ENCODE results near the gene C1RL. TPM values are rescaled to one million over a fixed set of nuclear protein-coding genes. Genes with fewer than 3 reads are reported as not detected.

The C1RL gene
- total and polyA plus RNA-seq, 8 donors = 18.6 to 121 (median 42.8) TPM

DNA sequence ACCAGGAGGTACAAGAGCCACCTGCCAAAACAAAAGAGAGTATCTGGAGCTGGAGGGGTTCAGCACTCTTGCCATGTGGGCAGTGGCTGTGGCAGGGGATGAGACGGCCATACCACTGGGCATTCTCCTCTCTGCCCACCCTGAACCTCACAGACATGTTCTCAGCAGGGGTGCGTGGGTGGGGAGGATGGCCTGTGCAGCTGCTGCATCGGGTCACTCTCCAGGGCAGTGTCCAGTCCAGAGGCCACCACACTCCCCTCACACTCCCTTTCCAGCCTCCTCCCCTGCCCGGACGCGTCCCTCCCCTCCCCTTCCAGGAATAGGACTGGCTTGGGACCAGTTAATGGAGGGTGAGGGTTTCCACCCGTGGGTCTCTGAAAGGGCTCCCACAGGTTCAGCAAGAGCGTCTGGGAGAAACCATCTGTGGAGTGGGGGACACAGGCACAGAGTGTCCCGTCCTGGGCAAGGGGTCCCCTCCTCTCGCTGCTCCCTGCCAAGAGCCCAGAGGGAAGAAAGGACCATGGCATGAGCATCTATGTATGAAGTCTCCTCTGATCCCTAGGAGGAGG, 17.3 kb downstream of the C1RL start:
- peaks cover 7 to 52% (median 31%) of the 10 kb centered on the region in 4 donors for H3K4me1 ChIP-seq
- DNase-seq = peak in 1 of 2 donors; percentile 68
- no peaks in the 10 kb centered on the region for H3K27me3 ChIP-seq
- intact Hi-C loops (cut with DNase I; ENCODE audit: low total_unique reads) = no loop called here
- WGBS, 5 donors = 29 to 53% (median 43%) methylated on average over 7 to 10 of the region's 10 CpGs
- peak overlapping the region; percentile 49 to 52 (median 50) for H3K4me3 ChIP-seq
- H3K27ac ChIP-seq = peak overlapping the region; percentile 42 to 85 (median 83)
- H3K36me3 ChIP-seq = peaks cover 0 to 38% (median 29%) of the 10 kb centered on the region in 4 donors
- TF ChIP-seq CTCF (IDR thresholded peaks at IDR 0.05) = no peak
- peak; percentile 7 for TF ChIP-seq EP300 (IDR thresholded peaks at IDR 0.05)
- no peaks in the 10 kb centered on the region for H3K9me3 ChIP-seq

- no peak for DNase-seq
- intact Hi-C loops (cut with DNase I; ENCODE audit: low total_unique reads) = no loop called here
- Histone ChIP-seq H3K27ac (peak overlapping the region in 4 of 5 donors; percentile 71 to 85 (median 84)), H3K36me3 (peaks cover 0 to 39% (median 34%) of the 10 kb centered on the region in 4 donors), H3K4me3 (peak overlapping the region; percentile 49 to 52 (median 50)), H3K9me3 (no peaks in the 10 kb centered on the region), H3K27me3 (no peaks in the 10 kb centered on the region), H3K4me1 (peaks cover 7 to 52% (median 31%) of the 10 kb centered on the region in 4 donors)
- WGBS, 5 donors = 79 to 86% (median 81%) methylated on average over 5 to 7 of the region's 7 CpGs
- TF ChIP-seq CTCF (IDR thresholded peaks at IDR 0.05) = no peak
These were observed 17.8 kb downstream of the C1RL start for GRCh38 chr12:7091171-7091570.

- H3K4me3 ChIP-seq = peak overlapping the region; percentile 49 to 52 (median 50)
- TF ChIP-seq POLR2AphosphoS5 (IDR thresholded peaks at IDR 0.05) (peak in 1 of 3 donors; percentile 28), EP300 (IDR thresholded peaks at IDR 0.05) (no peak), POLR2A (IDR thresholded peaks at IDR 0.05) (no peak), CTCF (IDR thresholded peaks at IDR 0.05) (no peak)
- H3K27ac ChIP-seq = peak overlapping the region in 4 of 5 donors; percentile 71 to 85 (median 84)
- intact Hi-C loops (cut with DNase I; ENCODE audit: low total_unique reads) = no loop called here
- H3K36me3 ChIP-seq = peaks cover 3 to 47% (median 42%) of the 10 kb centered on the region in 4 donors
- DNase-seq = no peak
- H3K9me3 ChIP-seq = no peaks in the 10 kb centered on the region
- WGBS, 5 donors = 68 to 79% (median 78%) methylated on average over 16 of the region's 16 CpGs
- H3K4me1 ChIP-seq = peaks cover 7 to 52% (median 31%) of the 10 kb centered on the region in 4 donors
- H3K27me3 ChIP-seq = no peaks in the 10 kb centered on the region
These were observed 18.6 kb downstream of the C1RL start for GRCh38 chr12:7090222-7090998.

- DNase-seq = no peak
- 79 to 88% (median 83%) methylated on average over 9 to 11 of the region's 11 CpGs for WGBS, 5 donors
- Histone ChIP-seq H3K9me3 (no peaks in the 10 kb centered on the region), H3K27me3 (no peaks in the 10 kb centered on the region), H3K4me3 (peak overlapping the region in 2 of 4 donors; percentile 49 to 50), H3K36me3 (peaks cover 8 to 53% (median 52%) of the 10 kb centered on the region in 4 donors), H3K27ac (peak overlapping the region in 4 of 5 donors; percentile 25 to 85 (median 84)), H3K4me1 (peaks cover 7 to 52% (median 31%) of the 10 kb centered on the region in 4 donors)
- TF ChIP-seq POLR2AphosphoS5 (IDR thresholded peaks at IDR 0.05) = no peak
- no peak for TF ChIP-seq POLR2A (IDR thresholded peaks at IDR 0.05)
- intact Hi-C loops (cut with DNase I; ENCODE audit: low total_unique reads) = no loop called here
These were observed 19.7 kb downstream of the C1RL start for GRCh38 chr12:7089196-7089871.

All from stomach (tissue), 9 donors.